ENCODE measurements around the gene PSEN1.

PSEN1 gene

DNA sequence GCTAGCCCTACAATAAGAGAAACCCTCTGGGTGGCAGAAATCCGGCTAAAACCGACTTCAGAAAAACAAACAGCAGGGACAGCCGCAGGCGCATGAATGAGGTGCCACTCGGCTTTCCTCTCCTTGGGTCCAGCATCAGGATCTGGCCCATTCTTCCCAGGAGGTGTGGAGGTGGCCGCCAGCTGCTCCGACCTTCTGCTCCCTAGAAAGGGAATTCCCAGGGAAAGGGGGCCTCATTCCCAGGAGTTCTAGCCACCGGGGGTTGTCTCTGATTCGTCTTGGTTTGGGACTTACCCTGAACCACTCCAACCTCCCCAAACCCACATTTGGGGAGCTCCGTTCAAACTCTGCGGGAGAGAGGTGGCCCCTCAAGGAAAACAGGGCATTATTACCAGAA lies 114.0 kb downstream of the PSEN1 start:
- Histone ChIP-seq H3K27ac (ENCODE audit: low read depth, low read length) (no peak overlapping the region), H3K4me3 (ENCODE audit: low read depth in 1 of 2, low read length in 2 of 2) (no peak overlapping the region), H3K4me1 (ENCODE audit: insufficient read depth, low read length) (no peaks in the 10 kb centered on the region), H3K36me3 (ENCODE audit: insufficient read depth, low read length) (no peaks in the 10 kb centered on the region), H3K9ac (ENCODE audit: low read length) (no peak overlapping the region), H3K27me3 (ENCODE audit: control insufficient read depth in 1 of 2, insufficient read depth in 2 of 2, low read length in 2 of 2) (peaks cover 5 to 15% of the 10 kb centered on the region in 2 donors), H3K9me3 (ENCODE audit: low read length) (no peaks in the 10 kb centered on the region)

DNA sequence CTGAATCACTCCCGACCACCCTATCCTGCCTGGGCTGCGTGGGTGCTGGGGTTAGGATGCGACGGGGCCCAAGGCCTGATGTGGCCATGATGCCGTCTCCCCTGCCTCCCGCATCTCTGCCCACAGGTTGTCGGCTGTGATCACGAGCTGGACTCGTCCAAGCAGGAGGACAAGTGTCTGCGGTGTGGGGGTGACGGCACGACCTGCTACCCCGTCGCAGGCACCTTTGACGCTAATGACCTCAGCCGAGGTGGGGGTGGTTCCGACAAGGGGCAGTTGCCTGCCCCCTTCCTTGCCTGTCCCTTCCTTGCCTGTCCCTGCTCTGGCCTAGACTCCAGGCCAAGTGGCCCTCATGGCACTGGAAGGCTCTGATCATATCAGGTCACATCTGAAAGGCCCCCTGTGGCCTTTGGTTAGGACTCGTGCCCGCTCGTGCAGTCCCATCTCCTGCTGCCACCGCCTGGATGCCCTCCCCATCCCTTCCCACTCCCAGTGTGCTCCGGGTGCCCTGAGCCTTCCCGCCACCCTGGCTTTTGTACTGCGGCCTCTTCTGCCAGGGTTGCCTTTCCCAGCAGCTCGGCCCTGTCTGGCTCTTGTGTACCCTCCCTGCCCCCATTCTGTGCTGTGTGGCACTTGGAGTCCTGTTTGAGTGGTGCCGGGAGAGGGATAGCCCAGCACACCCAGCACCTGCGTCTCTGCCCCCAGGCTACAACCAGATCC lies 114.6 kb downstream of the PSEN1 start:
- H3K9ac ChIP-seq (ENCODE audit: low read length) = no peak overlapping the region
- no peaks in the 10 kb centered on the region for H3K36me3 ChIP-seq (ENCODE audit: insufficient read depth, low read length)
- H3K4me1 ChIP-seq (ENCODE audit: insufficient read depth, low read length) = no peaks in the 10 kb centered on the region
- peaks cover 5 to 9% of the 10 kb centered on the region in 2 donors for H3K27me3 ChIP-seq (ENCODE audit: control insufficient read depth in 1 of 2, insufficient read depth in 2 of 2, low read length in 2 of 2)
- no peak overlapping the region for H3K4me3 ChIP-seq (ENCODE audit: low read depth in 1 of 2, low read length in 2 of 2)
- H3K9me3 ChIP-seq (ENCODE audit: low read length) = no peaks in the 10 kb centered on the region
- no peak overlapping the region for H3K27ac ChIP-seq (ENCODE audit: low read depth, low read length)

DNA sequence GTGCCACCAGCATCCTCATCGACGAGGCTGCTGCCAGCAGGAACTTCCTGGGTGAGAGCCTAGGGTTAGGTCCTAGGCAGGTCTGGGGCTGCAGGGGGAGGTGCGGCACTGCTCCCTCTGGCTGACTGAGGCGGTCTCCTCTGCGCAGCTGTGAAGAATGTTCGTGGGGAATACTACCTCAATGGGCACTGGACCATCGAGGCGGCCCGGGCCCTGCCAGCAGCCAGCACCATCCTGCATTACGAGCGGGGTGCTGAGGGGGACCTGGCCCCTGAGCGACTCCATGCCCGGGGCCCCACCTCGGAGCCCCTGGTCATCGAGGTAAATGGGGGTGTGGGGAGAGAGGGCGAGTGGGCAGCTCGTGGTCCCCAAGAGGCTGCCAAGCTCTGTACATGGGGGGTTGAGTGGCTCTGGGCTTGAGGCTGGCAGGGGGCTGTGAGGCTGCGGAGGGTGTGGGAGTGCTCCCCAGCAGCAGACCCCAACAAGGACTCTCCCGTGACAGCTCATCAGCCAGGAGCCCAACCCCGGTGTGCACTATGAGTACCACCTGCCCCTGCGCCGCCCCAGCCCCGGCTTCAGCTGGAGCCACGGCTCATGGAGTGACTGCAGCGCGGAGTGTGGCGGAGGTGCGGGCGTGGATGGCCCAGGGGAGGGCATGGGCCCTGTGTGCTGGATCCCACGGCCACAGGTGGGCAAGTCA lies 115.4 kb downstream of the PSEN1 start:
- Histone ChIP-seq H3K27ac (ENCODE audit: low read depth, low read length) (no peak overlapping the region), H3K4me1 (ENCODE audit: insufficient read depth, low read length) (no peaks in the 10 kb centered on the region), H3K27me3 (ENCODE audit: control insufficient read depth in 1 of 2, insufficient read depth in 2 of 2, low read length in 2 of 2) (peaks cover 2 to 4% of the 10 kb centered on the region in 2 donors), H3K4me3 (ENCODE audit: low read depth in 1 of 2, low read length in 2 of 2) (no peak overlapping the region), H3K9me3 (ENCODE audit: low read length) (no peaks in the 10 kb centered on the region), H3K36me3 (ENCODE audit: insufficient read depth, low read length) (no peaks in the 10 kb centered on the region), H3K9ac (ENCODE audit: low read length) (no peak overlapping the region)

DNA sequence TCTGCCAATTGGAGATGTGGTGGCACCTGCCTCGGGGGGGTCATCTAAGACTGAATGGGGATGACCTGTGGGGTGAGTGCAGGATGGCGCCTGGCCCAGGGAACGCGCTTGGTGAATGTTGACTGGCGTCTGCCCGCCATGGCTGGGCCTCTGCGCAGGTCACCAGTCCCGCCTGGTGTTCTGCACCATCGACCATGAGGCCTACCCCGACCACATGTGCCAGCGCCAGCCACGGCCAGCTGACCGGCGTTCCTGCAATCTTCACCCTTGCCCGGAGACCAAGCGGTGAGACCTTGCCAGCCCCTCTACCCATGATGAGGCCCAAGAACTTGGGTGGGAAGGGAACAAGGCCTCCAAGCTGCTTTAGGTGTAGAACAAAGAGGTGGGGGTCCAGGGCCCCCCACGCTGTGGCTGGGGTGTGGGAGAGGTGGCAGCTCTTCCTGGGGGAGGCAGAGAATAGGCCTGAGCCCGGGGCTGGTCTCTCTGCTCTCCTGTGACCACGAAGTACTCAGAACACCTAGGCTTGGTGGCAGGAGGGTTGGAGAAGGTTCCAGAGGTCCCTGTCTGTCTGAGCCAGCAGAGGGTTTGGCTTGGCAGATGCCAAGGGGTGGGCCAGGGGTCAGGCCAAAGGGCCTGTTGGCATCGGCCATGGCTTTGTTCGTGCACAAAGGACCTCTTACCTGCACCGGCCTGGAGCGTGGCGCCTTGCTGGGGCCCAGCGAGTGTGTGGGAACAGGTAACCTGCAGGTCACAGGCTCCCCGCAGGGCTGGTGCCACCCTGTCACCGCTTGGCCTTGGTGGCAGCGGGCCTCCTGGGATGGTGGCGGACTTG lies 116.4 kb downstream of the PSEN1 start:
- H3K9me3 ChIP-seq (ENCODE audit: low read length) = no peaks in the 10 kb centered on the region
- no peak overlapping the region for H3K27ac ChIP-seq (ENCODE audit: low read depth, low read length)
- H3K36me3 ChIP-seq (ENCODE audit: insufficient read depth, low read length) = no peaks in the 10 kb centered on the region
- no peak overlapping the region for H3K9ac ChIP-seq (ENCODE audit: low read length)
- H3K4me1 ChIP-seq (ENCODE audit: insufficient read depth, low read length) = no peaks in the 10 kb centered on the region
- H3K27me3 ChIP-seq (ENCODE audit: control insufficient read depth in 1 of 2, insufficient read depth in 2 of 2, low read length in 2 of 2) = no peaks in the 10 kb centered on the region
- H3K4me3 ChIP-seq (ENCODE audit: low read depth in 1 of 2, low read length in 2 of 2) = no peak overlapping the region

DNA sequence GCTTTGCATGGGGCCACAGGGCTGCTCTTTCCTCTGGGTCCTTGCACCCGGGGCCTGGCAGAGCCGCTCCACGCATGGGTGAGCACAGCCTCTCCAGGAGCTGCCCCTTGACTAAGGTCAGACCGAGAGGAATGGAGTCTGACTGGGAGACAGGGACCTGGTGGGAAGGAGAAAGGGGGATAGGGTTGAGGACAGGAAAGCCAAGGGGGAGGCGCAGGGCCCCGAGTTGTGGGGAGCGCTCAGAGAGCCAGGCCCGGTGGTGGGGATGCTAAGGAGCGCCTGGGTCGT lies 117.0 kb downstream of the PSEN1 start:
- no peak overlapping the region for H3K9ac ChIP-seq (ENCODE audit: low read length)
- no peaks in the 10 kb centered on the region for H3K27me3 ChIP-seq (ENCODE audit: control insufficient read depth in 1 of 2, insufficient read depth in 2 of 2, low read length in 2 of 2)
- H3K9me3 ChIP-seq (ENCODE audit: low read length) = no peaks in the 10 kb centered on the region
- no peaks in the 10 kb centered on the region for H3K4me1 ChIP-seq (ENCODE audit: insufficient read depth, low read length)
- no peak overlapping the region for H3K4me3 ChIP-seq (ENCODE audit: low read depth in 1 of 2, low read length in 2 of 2)
- H3K27ac ChIP-seq (ENCODE audit: low read depth, low read length) = no peak overlapping the region
- H3K36me3 ChIP-seq (ENCODE audit: insufficient read depth, low read length) = no peaks in the 10 kb centered on the region

DNA sequence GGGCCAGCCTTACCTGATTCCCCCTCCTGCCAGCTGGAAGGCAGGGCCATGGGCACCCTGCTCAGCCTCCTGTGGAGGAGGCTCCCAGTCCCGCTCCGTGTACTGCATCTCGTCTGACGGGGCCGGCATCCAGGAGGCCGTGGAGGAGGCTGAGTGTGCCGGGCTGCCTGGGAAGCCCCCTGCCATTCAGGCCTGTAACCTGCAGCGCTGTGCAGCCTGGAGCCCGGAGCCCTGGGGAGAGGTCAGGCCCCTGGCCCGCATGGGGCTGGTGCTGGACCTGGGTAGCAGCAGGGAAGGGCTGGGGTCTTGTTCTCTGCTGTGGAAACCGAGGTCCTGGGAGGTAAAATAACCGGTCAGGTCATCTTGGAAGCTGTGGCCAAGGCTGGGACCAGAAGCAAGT lies 117.4 kb downstream of the PSEN1 start:
- H3K4me1 ChIP-seq (ENCODE audit: insufficient read depth, low read length) = no peaks in the 10 kb centered on the region
- H3K9me3 ChIP-seq (ENCODE audit: low read length) = no peaks in the 10 kb centered on the region
- H3K27ac ChIP-seq (ENCODE audit: low read depth, low read length) = no peak overlapping the region
- no peak overlapping the region for H3K9ac ChIP-seq (ENCODE audit: low read length)
- no peaks in the 10 kb centered on the region for H3K27me3 ChIP-seq (ENCODE audit: control insufficient read depth in 1 of 2, insufficient read depth in 2 of 2, low read length in 2 of 2)
- H3K36me3 ChIP-seq (ENCODE audit: insufficient read depth, low read length) = no peaks in the 10 kb centered on the region
- H3K4me3 ChIP-seq (ENCODE audit: low read depth in 1 of 2, low read length in 2 of 2) = no peak overlapping the region

DNA sequence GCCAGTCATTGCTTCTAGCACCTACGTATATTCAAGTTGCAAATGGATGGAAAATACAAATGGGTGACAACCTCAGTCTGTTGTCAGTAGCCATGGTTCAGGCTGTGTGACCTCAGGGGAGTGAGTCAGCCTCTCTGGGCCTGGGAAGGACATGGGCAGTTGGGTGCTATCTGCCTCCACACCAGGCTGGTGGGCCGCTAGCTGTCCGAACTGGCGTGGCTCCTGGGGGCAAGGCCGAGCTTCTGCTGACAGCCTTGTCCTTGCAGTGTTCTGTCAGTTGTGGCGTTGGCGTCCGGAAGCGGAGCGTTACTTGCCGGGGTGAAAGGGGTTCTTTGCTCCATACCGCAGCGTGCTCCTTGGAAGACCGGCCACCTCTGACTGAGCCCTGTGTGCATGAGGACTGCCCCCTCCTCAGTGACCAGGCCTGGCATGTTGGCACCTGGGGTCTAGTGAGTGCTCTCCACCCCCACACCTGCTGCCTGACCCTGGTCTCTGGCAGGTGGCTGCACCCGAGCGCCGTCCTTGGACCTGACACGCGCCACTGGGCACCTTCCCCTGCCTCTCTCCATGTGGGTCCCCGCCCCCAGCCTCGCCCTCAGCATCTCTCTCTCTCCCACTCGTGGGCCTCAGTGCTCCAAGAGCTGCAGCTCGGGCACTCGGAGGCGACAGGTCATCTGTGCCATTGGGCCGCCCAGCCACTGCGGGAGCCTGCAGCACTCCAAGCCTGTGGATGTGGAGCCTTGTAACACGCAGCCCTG lies 118.1 kb downstream of the PSEN1 start:
- Histone ChIP-seq H3K9me3 (ENCODE audit: low read length) (no peaks in the 10 kb centered on the region), H3K27ac (ENCODE audit: low read depth, low read length) (no peak overlapping the region), H3K36me3 (ENCODE audit: insufficient read depth, low read length) (no peaks in the 10 kb centered on the region), H3K4me3 (ENCODE audit: low read depth in 1 of 2, low read length in 2 of 2) (no peak overlapping the region), H3K9ac (ENCODE audit: low read length) (no peak overlapping the region), H3K27me3 (ENCODE audit: control insufficient read depth in 1 of 2, insufficient read depth in 2 of 2, low read length in 2 of 2) (no peaks in the 10 kb centered on the region), H3K4me1 (ENCODE audit: insufficient read depth, low read length) (no peaks in the 10 kb centered on the region)

DNA sequence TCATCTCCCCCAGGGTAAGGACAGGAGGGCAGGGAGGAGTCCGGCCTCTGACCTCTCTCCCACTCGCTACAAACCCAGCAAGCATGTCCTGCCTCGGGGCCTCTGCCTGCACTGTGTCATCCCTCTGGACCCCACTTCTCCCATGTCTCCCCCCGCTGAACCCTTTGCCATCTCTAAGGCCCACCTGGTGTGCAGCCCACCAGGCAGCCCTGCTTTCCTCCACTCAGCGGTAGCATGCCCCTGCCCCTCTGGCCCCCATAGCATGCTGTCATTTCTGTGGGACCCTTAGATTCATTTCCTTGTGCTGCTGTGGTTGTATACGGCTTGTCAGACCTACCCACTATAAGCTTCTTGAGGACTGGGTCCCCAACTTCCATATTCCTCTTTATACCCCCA lies 118.7 kb downstream of the PSEN1 start:
- Histone ChIP-seq H3K36me3 (ENCODE audit: insufficient read depth, low read length) (no peaks in the 10 kb centered on the region), H3K9ac (ENCODE audit: low read length) (no peak overlapping the region), H3K9me3 (ENCODE audit: low read length) (no peaks in the 10 kb centered on the region)

DNA sequence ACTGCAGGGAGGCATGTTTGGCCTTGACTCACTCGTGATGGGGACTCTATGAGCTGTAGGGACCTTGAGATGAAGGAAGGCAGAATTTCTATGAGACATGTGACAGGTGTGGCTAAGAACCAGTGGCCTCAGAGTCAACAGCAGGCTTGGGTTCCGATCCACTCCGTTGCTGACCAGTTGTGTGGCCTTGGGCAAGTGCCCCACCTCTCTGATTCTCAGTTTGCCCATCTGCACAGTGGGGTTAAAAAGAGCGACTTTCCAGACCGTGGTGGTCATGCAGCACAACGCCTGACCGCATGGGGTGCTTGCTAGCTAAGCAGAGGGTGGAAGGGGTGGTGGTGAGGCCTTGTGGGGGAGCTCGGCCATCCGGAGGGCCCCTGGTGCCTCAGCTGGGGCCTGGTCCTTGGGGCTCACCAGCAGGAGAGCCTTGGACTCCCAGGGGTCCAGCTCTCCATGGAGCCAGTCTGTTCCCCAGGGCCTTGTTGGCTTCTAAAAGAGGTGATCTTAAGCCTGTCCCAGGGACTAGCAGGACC lies 119.5 kb downstream of the PSEN1 start:
- H3K36me3 ChIP-seq (ENCODE audit: insufficient read depth, low read length) = no peaks in the 10 kb centered on the region
- H3K27ac ChIP-seq (ENCODE audit: low read depth, low read length) = no peak overlapping the region
- no peaks in the 10 kb centered on the region for H3K4me1 ChIP-seq (ENCODE audit: insufficient read depth, low read length)
- no peaks in the 10 kb centered on the region for H3K27me3 ChIP-seq (ENCODE audit: control insufficient read depth in 1 of 2, insufficient read depth in 2 of 2, low read length in 2 of 2)
- H3K9ac ChIP-seq (ENCODE audit: low read length) = no peak overlapping the region
- H3K9me3 ChIP-seq (ENCODE audit: low read length) = no peaks in the 10 kb centered on the region
- no peak overlapping the region for H3K4me3 ChIP-seq (ENCODE audit: low read depth in 1 of 2, low read length in 2 of 2)

More for the DNA sequence above, 118.7 kb downstream of the PSEN1 start:
- H3K4me3 ChIP-seq (ENCODE audit: low read depth in 1 of 2, low read length in 2 of 2) = no peak overlapping the region
- no peaks in the 10 kb centered on the region for H3K4me1 ChIP-seq (ENCODE audit: insufficient read depth, low read length)
- H3K27ac ChIP-seq (ENCODE audit: low read depth, low read length) = no peak overlapping the region
- H3K27me3 ChIP-seq (ENCODE audit: control insufficient read depth in 1 of 2, insufficient read depth in 2 of 2, low read length in 2 of 2) = no peaks in the 10 kb centered on the region

DNA sequence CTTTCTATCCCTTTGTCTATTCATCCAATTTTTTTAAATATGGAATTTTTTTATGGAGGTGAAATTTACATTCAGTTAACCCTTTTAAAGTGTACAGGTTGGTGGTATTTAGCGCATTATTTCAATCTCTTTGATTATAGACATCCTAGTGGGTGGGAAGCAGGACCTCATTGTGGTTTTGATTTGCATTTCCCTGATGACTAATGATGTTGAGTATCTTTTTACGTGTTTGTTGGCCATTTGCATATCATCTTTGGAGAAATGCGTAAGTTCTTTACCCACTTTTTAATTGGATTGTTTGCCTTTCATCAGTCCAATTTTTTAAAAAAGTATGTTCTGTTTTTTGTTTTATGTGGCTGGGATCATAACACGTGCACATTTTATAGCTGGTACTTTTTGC lies 121.8 kb downstream of the PSEN1 start:
- Histone ChIP-seq H3K27ac (ENCODE audit: low read depth, low read length) (no peak overlapping the region), H3K4me3 (ENCODE audit: low read depth in 1 of 2, low read length in 2 of 2) (no peak overlapping the region), H3K27me3 (ENCODE audit: control insufficient read depth in 1 of 2, insufficient read depth in 2 of 2, low read length in 2 of 2) (no peaks in the 10 kb centered on the region), H3K36me3 (ENCODE audit: insufficient read depth, low read length) (no peaks in the 10 kb centered on the region), H3K9ac (ENCODE audit: low read length) (no peak overlapping the region), H3K9me3 (ENCODE audit: low read length) (no peaks in the 10 kb centered on the region), H3K4me1 (ENCODE audit: insufficient read depth, low read length) (no peaks in the 10 kb centered on the region)

Measured in muscle layer of colon (tissue), 2 donors.